ENCODE data around the gene CLCN4.

DNA sequence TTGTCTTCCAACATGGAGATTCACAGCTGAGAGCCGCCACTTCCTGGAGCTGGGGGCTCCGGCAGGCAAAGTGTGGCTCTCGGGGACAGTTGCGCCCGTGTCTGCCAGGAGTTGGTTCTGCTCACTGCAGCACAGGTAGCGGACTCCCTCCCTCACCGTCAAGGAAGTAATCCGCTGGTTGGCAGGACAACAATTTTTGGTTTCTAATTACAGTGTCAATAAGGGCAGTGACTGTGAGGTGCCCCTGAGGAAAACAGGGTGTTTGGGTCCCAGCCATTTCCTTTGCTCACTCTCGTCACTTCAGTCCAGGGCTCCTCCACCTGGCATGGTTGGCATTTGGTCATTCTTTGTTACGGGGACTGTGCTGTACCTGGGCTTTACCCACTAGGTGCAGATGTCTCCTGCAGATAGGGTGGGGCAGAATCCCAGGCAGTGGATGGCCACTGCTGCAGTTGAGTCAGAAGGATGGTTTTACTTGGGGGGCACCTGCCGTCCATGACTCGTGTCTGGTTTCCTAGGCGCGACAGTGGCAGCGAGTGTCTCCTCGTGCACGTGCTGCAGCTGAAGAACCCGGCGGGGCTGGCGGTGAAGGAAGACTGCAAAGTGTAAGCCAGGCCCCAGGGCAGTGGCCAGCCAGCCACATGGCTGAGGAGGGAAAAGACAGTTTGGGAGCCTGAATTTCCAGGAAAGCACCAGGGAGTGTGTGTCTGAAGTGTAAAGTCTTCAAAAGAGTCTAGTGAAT lies 32.1 kb upstream of the CLCN4 start:
- TF ChIP-seq, protein P1, sequence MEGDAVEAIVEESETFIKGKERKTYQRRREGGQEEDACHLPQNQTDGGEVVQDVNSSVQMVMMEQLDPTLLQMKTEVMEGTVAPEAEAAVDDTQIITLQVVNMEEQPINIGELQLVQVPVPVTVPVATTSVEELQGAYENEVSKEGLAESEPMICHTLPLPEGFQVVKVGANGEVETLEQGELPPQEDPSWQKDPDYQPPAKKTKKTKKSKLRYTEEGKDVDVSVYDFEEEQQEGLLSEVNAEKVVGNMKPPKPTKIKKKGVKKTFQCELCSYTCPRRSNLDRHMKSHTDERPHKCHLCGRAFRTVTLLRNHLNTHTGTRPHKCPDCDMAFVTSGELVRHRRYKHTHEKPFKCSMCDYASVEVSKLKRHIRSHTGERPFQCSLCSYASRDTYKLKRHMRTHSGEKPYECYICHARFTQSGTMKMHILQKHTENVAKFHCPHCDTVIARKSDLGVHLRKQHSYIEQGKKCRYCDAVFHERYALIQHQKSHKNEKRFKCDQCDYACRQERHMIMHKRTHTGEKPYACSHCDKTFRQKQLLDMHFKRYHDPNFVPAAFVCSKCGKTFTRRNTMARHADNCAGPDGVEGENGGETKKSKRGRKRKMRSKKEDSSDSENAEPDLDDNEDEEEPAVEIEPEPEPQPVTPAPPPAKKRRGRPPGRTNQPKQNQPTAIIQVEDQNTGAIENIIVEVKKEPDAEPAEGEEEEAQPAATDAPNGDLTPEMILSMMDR (conservative IDR thresholded peaks at IDR 0.05): no peak
- TF ChIP-seq ZFX (IDR thresholded peaks at IDR 0.05): no peak

Measured in C4-2B (cell line).